Duodenal mucosa (tissue), 2 donors: ENCODE results near the gene SLC44A1.

Experiments used
- H3K27ac ChIP-seq: one replicate; pipeline ENCODE4 v1.7.0; 2013; ENCODE audit warnings: low read depth, low read length
- H3K27me3 ChIP-seq, 2 donors: one replicate each; pipeline ENCODE4 v1.7.0; 2013; ENCODE audit warnings: low read length in 2 of 2, control low read depth in 1 of 2; ENCODE audit not compliant: insufficient read depth in 2 of 2, control insufficient read depth in 1 of 2
- H3K36me3 ChIP-seq, 2 donors: one replicate each; pipeline ENCODE4 v1.7.0; 2013; ENCODE audit warnings: low read length in 2 of 2, control low read depth in 1 of 2; ENCODE audit not compliant: insufficient read depth in 2 of 2, control insufficient read depth in 1 of 2
- H3K4me1 ChIP-seq, 2 donors: one replicate each; pipeline ENCODE4 v1.7.0; 2013; ENCODE audit warnings: low read length in 2 of 2, control low read depth in 1 of 2; ENCODE audit not compliant: insufficient read depth in 2 of 2, control insufficient read depth in 1 of 2
- H3K4me3 ChIP-seq, 2 donors: one replicate each; pipeline ENCODE4 v1.7.0; 2013; ENCODE audit warnings: low read length in 2 of 2, low read depth in 1 of 2
- H3K9ac ChIP-seq, 2 donors: one replicate each; pipeline ENCODE4 v1.7.0; 2013; ENCODE audit warnings: low read length in 2 of 2, low read depth in 1 of 2
- H3K9me3 ChIP-seq, 2 donors: one replicate each; pipeline ENCODE4 v1.7.0; 2013; ENCODE audit warnings: low read length in 2 of 2, control low read depth in 1 of 2; ENCODE audit not compliant: control insufficient read depth in 1 of 2

SLC44A1 gene

DNA sequence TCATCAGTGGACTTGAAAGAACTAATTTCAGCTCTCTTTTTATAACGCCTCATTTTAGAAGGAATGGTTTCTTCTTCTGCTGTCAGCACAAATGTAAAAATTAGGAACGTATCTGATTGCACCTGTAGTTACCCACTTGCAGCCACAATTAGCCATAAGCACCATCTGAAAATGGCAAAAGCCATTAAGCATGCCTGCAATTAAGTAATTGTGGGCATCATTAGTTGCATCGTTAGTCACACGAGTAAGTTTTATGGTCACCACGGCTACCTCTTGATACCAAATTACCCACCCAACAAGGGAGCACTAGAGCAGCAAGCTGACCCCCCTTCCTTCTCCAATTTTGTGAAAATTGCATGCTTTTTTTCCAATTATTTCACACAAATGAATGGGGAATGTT lies 25.8 kb upstream of the SLC44A1 start:
- Histone ChIP-seq H3K9ac (no peak overlapping the region), H3K36me3 (no peaks in the 10 kb centered on the region), H3K27me3 (no peaks in the 10 kb centered on the region), H3K4me3 (no peak overlapping the region), H3K27ac (no peak overlapping the region), H3K9me3 (peaks cover under 1 to 8% of the 10 kb centered on the region in 2 donors), H3K4me1 (peaks cover 12 to 15% of the 10 kb centered on the region in 2 donors)

DNA sequence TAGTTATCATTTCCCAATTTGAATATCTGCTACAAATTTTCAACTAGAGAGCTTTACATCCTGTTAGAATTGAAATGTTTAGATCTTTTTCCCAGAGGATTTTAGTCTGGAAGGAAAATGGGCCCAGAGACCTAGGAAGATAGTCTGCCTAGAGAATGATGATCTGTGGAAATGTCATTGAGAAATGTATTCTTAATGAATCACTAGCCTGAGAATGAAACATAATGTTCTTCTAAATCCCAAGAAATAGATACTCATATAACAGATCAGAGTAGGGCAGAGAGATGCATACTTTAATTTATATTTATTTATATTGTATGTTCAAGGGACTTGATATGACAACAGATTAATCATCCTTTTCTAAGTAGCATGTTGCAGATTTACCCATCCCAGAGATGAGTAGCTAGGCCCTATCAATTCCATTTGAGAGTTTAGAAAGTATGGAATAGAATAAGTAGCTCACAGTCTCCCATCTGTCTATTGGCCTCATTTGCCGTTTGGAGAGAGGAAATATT lies 25.1 kb upstream of the SLC44A1 start:
- no peaks in the 10 kb centered on the region for H3K36me3 ChIP-seq
- H3K9me3 ChIP-seq, result peaks cover 2 to 14% of the 10 kb centered on the region in 2 donors
- no peak overlapping the region for H3K27ac ChIP-seq
- no peak overlapping the region for H3K9ac ChIP-seq
- no peak overlapping the region for H3K4me3 ChIP-seq
- H3K4me1 ChIP-seq, result peaks cover 12 to 15% of the 10 kb centered on the region in 2 donors
- H3K27me3 ChIP-seq, result no peaks in the 10 kb centered on the region

DNA sequence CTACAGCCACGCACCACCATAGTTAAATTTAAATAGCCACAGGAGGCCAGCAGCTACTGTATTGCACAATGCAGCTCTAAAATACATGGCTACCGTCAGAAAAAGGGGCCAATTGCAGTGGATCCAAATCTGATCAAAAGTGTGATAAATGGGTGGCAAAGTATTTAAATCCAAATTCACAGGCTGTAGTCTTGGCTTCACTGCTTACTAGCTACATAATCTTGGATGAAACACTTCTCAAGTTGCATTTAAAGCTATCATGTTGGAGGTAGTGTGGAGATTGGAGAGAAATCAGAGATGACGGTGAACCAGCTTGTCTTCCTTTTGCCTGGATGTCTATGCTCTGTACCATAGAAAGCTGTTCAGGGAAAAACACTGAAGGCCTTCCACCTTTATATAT lies 24.0 kb upstream of the SLC44A1 start:
- H3K36me3 ChIP-seq, result no peaks in the 10 kb centered on the region
- H3K27ac ChIP-seq, result no peak overlapping the region
- H3K27me3 ChIP-seq, result no peaks in the 10 kb centered on the region
- no peak overlapping the region for H3K4me3 ChIP-seq
- no peak overlapping the region for H3K9ac ChIP-seq
- H3K4me1 ChIP-seq, result peaks cover 12 to 15% of the 10 kb centered on the region in 2 donors
- H3K9me3 ChIP-seq, result peaks cover 2 to 22% of the 10 kb centered on the region in 2 donors

DNA sequence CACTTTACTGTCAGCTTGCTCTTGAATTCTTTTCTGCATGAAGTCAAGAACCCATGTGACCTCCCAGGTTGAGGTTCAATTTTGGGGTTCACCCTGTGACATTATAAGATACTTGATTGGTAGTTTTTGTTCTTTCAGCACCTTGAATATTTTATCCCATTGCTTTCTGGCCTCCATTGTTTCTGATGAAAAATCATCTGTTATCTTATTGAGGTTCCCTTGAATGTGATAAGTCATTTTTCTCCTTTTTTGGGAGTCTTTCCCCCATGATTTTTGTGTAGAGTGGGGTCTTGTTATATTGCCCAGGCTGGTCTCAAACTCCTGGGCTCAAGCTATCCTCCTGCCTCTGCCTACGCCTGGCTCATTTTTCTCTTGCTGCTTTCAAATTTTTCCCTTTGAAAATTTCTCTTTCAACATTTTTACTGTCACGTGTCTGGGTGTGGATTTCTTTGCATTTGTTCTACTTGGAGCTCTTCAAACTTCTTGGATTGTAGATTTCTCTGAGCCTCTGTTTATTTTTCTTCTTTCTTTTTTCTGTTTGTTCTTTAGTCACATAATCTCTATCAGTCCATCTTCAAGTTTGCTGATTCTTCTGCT lies 20.8 kb upstream of the SLC44A1 start:
- Histone ChIP-seq H3K27me3 (no peaks in the 10 kb centered on the region), H3K4me1 (no peaks in the 10 kb centered on the region), H3K36me3 (no peaks in the 10 kb centered on the region), H3K9me3 (peaks cover 2 to 22% of the 10 kb centered on the region in 2 donors), H3K4me3 (no peak overlapping the region), H3K9ac (no peak overlapping the region), H3K27ac (no peak overlapping the region)

DNA sequence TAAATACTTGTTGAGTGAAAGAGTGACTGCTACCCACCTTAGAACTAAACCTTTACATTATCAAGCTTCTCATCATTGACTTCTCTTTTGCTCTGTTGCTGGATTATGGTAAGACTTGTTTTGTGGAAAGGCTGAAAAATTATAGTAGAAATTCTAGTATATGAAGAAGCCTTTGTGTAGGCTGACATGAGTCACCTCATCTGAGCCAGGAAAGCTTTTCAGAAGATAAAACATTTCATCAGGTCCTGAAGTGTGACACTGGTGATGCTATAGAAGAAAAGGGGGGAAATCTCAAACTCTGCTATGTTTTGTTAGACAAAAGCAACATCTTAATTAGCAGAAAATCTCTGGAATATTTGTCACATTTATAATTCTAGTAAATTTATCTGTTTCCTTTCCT lies 18.4 kb upstream of the SLC44A1 start:
- peaks cover 2 to 22% of the 10 kb centered on the region in 2 donors for H3K9me3 ChIP-seq
- no peak overlapping the region for H3K9ac ChIP-seq
- H3K27me3 ChIP-seq, result no peaks in the 10 kb centered on the region
- no peak overlapping the region for H3K4me3 ChIP-seq
- H3K27ac ChIP-seq, result no peak overlapping the region
- no peaks in the 10 kb centered on the region for H3K4me1 ChIP-seq
- no peaks in the 10 kb centered on the region for H3K36me3 ChIP-seq

DNA sequence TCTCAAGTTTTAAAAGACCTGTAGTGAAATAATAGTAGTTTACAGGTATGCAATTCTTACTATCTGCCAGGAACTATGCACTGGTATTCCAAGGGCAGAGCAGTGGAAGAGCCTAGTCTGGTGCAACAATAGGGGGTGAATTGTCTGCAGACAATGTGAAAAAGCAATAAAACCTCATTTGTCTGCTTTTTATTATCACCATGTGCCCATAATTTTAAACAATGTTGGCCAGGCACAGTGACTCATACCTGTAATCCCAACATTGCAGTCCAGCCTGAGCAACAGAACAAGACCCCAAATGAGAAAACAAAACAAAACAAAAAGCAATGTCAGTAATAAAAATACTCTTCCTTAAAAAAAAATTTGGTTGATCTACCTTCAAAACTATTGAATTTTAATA lies 12.2 kb upstream of the SLC44A1 start:
- Histone ChIP-seq H3K36me3 (no peaks in the 10 kb centered on the region), H3K9me3 (no peaks in the 10 kb centered on the region), H3K27me3 (no peaks in the 10 kb centered on the region), H3K27ac (no peak overlapping the region), H3K4me3 (no peak overlapping the region), H3K4me1 (no peaks in the 10 kb centered on the region), H3K9ac (no peak overlapping the region)

DNA sequence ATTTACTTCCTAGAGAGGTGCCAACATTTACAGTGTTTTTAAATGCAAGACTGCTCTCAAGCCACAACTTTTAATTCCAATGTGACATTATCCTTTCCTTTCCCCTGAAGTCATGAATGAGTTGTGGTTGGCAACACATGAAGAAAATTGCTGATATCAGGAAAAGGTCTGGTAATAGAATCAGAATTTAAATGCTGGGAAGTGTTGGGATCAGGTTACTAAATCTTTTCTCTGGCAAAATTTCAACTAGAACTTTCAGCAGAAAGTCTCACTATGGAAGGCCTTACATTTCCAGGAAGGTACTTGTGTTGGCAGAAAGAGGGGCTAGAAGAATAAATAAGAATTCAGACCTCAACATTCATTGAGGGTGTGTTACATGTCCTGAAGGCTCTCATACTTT lies 10.6 kb upstream of the SLC44A1 start:
- H3K36me3 ChIP-seq, result no peaks in the 10 kb centered on the region
- peaks cover 0 to 4% of the 10 kb centered on the region in 2 donors for H3K4me1 ChIP-seq
- no peak overlapping the region for H3K9ac ChIP-seq
- H3K4me3 ChIP-seq, result no peak overlapping the region
- no peaks in the 10 kb centered on the region for H3K27me3 ChIP-seq
- H3K27ac ChIP-seq, result no peak overlapping the region
- H3K9me3 ChIP-seq, result no peaks in the 10 kb centered on the region

DNA sequence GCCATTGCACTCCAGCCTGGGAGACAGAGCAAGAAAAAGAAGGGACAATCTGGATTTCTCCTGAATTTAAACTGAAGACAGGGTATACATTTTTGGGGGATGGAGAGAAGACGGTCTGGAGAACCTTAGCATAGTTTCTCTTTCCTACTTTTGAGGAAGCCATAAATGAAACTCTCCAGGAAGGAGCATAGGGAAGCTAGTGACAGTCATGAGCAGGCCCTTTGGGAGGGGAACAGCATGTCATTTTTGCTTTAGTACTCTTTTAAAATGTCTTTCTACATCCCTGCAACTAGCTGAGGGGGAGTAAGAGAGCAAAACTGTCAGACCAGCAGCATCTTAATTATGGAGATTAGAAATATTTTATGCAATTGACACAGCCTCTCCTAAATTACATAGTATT lies 8.2 kb upstream of the SLC44A1 start:
- H3K4me3 ChIP-seq, result no peak overlapping the region

DNA sequence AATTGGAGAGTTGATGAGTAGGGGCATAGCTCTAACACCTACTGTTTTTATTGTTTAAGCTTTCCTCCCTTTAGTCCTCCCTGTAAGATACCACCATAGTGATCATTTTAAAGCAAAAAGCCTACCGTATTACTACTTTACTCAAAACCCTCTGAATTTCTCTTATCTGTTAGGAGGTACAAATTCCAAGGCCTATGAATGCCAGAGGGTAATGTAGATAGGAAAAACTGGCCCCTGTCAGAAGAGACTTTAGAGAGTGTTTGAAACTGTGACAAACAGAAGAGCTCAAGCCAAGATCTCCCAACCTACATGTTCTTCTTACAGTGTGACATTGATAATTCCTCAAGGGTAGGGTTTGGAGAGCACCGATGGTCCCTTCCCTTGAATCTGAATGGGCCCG lies 7.2 kb upstream of the SLC44A1 start:
- H3K27ac ChIP-seq, result no peak overlapping the region
- H3K4me1 ChIP-seq, result peaks cover 0 to 6% of the 10 kb centered on the region in 2 donors

More for the DNA sequence above, 8.2 kb upstream of the SLC44A1 start:
- H3K9me3 ChIP-seq, result no peaks in the 10 kb centered on the region
- no peak overlapping the region for H3K9ac ChIP-seq
- H3K27ac ChIP-seq, result no peak overlapping the region
- peaks cover 0 to 4% of the 10 kb centered on the region in 2 donors for H3K4me1 ChIP-seq
- no peaks in the 10 kb centered on the region for H3K36me3 ChIP-seq
- no peaks in the 10 kb centered on the region for H3K27me3 ChIP-seq

DNA sequence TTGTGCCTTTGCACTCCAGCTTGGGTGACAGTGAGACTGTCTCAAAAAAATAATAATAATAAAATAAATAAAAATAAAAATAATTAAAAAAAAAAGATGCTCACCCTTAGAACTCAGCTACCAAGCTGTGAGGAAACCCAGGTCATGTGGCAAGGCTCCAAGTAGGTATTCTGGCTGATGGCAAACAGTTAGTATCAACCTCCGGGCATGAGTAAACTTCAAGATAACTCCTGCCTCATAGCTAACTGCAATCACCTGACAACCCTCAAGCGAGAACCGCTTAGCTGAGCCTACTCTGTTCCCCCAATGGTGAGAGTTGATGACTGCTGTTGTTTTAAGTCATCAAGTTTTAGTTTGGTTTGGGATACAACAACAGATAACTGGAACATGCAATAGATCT lies 6.1 kb upstream of the SLC44A1 start:
- H3K4me3 ChIP-seq, result no peak overlapping the region
- H3K9ac ChIP-seq, result no peak overlapping the region
- H3K9me3 ChIP-seq, result no peaks in the 10 kb centered on the region
- H3K27me3 ChIP-seq, result no peaks in the 10 kb centered on the region
- H3K4me1 ChIP-seq, result peaks cover 0 to 15% of the 10 kb centered on the region in 2 donors
- no peaks in the 10 kb centered on the region for H3K36me3 ChIP-seq
- H3K27ac ChIP-seq, result no peak overlapping the region

More for the DNA sequence above, 7.2 kb upstream of the SLC44A1 start:
- Histone ChIP-seq H3K4me3 (no peak overlapping the region), H3K9me3 (no peaks in the 10 kb centered on the region), H3K27me3 (no peaks in the 10 kb centered on the region), H3K9ac (no peak overlapping the region), H3K36me3 (no peaks in the 10 kb centered on the region)
